K562 (cell line): Measurements from ENCODE around the gene HBEGF. TPM values are rescaled to one million over a fixed set of nuclear protein-coding genes. Genes with fewer than 3 reads are reported as not detected.

Source experiments
- ARID2 ChIP-seq: fragments of 450-650 bp; IDR thresholded peaks from 2 replicates; pipeline ENCODE4 v1.6.1; 2017; ENCODE audit warnings: antibody characterized with exemption, mild to moderate bottlenecking
- ATF7 ChIP-seq: fragments of 450-650 bp; IDR thresholded peaks from 2 replicates; pipeline ENCODE4 v1.7.1; 2014; ENCODE audit warnings: mild to moderate bottlenecking, moderate library complexity
- CCAR2 ChIP-seq: fragments of 200-400 bp; formaldehyde crosslinking; IDR thresholded peaks from 2 replicates; pipeline ENCODE4 v1.6.1; 2017; ENCODE audit warnings: mild to moderate bottlenecking, low read depth, low read length
- HNRNPLL ChIP-seq: fragments of 200-400 bp; formaldehyde crosslinking; IDR thresholded peaks from 2 replicates; pipeline ENCODE4 v1.6.1; 2017; ENCODE audit warnings: low read length, low read depth, mild to moderate bottlenecking; ENCODE audit not compliant: poor library complexity, severe bottlenecking
- LARP7 ChIP-seq: fragments of 450-650 bp; IDR thresholded peaks from 2 replicates; pipeline ENCODE4 v1.6.1; 2016
- NCOA1 ChIP-seq: fragments of 450-650 bp; IDR thresholded peaks from 2 replicates; pipeline ENCODE4 v1.6.1; 2016; ENCODE audit warnings: low read depth
- NR2F6 ChIP-seq: fragments of 450-650 bp; formaldehyde crosslinking; IDR thresholded peaks from 2 replicates; pipeline ENCODE4 v1.4.0; 2020; ENCODE audit warnings: mild to moderate bottlenecking
- PHF20 ChIP-seq: fragments of 450-650 bp; IDR thresholded peaks from 2 replicates; pipeline ENCODE4 v1.6.1; 2018; ENCODE audit not compliant: partially characterized antibody
- PTRF ChIP-seq: fragments of 450-650 bp; IDR thresholded peaks from 2 replicates; pipeline ENCODE4 v1.6.1; 2016; ENCODE audit warnings: mild to moderate bottlenecking, missing genetic modification characterization, missing compliant biosample characterization
- RAD21 ChIP-seq, 2 experiments: fragments of 250-450 bp in 1 of 2; fragments of 450-650 bp in 1 of 2; sonication (Bioruptor Pico) in 1 of 2; formaldehyde crosslinking in 1 of 2; IDR thresholded peaks in 1 of 2; conservative IDR thresholded peaks in 1 of 2; 2 replicates each; pipeline versions ENCODE4 v1.4.0 to v1.8.0; 2020 to 2022; ENCODE audit warnings: mild to moderate bottlenecking in 2 of 2, moderate library complexity in 1 of 2
- RB1 ChIP-seq: fragments of 450-650 bp; IDR thresholded peaks from 2 replicates; pipeline ENCODE4 v1.6.1; 2017; ENCODE audit warnings: low read depth, mild to moderate bottlenecking
- SMC3 ChIP-seq: conservative IDR thresholded peaks from 2 replicates; pipeline ENCODE4 v1.6.1; 2011; ENCODE audit warnings: low read depth, low read length, improper control_type of control experiment; ENCODE audit not compliant: insufficient read depth
- SREBF2 ChIP-seq: sonication (generic); formaldehyde crosslinking; IDR thresholded peaks from 2 replicates; pipeline ENCODE4 v1.4.0; 2020; ENCODE audit warnings: mild to moderate bottlenecking, missing genetic modification reagents
- SRSF1 ChIP-seq: fragments of 200-400 bp; formaldehyde crosslinking; IDR thresholded peaks from 2 replicates; pipeline ENCODE4 v1.6.1; 2017; ENCODE audit warnings: mild to moderate bottlenecking, low read depth, low read length, moderate library complexity
- TEAD4 ChIP-seq, 2 experiments: sonication (generic) in 1 of 2; formaldehyde crosslinking in 1 of 2; IDR thresholded peaks; 2 replicates each; pipeline versions ENCODE4 v1.6.1 to v1.8.0; 2012 to 2022; ENCODE audit warnings: borderline replicate concordance in 1 of 2, inconsistent platforms in 1 of 2, low read length in 1 of 2, mild to moderate bottlenecking in 1 of 2, missing genetic modification reagents in 1 of 2
- TRIM24 ChIP-seq, 2 experiments: fragments of 450-650 bp; IDR thresholded peaks; 2 replicates each; pipeline ENCODE4 v1.6.1; 2016
- ZFX ChIP-seq: sonication (generic); formaldehyde crosslinking; IDR thresholded peaks from 2 replicates; pipeline ENCODE4 v1.8.0; 2022; ENCODE audit warnings: mild to moderate bottlenecking, missing genetic modification reagents, moderate library complexity
- ZNF263 ChIP-seq: sonication (generic); formaldehyde crosslinking; IDR thresholded peaks from 2 replicates; pipeline ENCODE4 v1.8.0; 2022; ENCODE audit warnings: mild to moderate bottlenecking, missing genetic modification reagents, borderline replicate concordance
- ZNF57 ChIP-seq: fragments of 450-650 bp; formaldehyde crosslinking; IDR thresholded peaks from 2 replicates; pipeline ENCODE4 v1.4.0; 2020; ENCODE audit warnings: mild to moderate bottlenecking, moderate library complexity
- polyA plus RNA-seq, 8 experiments: library from polyadenylated mRNA; depleted of rRNA in 4 of 8; stranded (reverse) in 5 of 8; unstranded in 3 of 8; fragments of >200 nt; fragmentation: Nextera tagmentation in 2 of 8; fragmentation: Illumina TruSeq in 1 of 8; extraction: Ambion mirVana in 2 of 8; extraction: Trizol in 1 of 8; gene quantifications; 2 replicates each; pipeline versions ENCODE4 v1.2.1 to v1.2.3, GENCODE V29; 2011 to 2014; ENCODE audit warnings: inconsistent platforms in 1 of 8, missing spikeins in 1 of 8
- total RNA-seq, 7 experiments: library from RNA; depleted of rRNA in 6 of 7; stranded (reverse); fragments of >200 nt in 6 of 7; fragmentation: Illumina TruSeq in 2 of 7; extraction: Trizol in 2 of 7; gene quantifications; 2 replicates each; pipeline versions ENCODE4 v1.2.1 to v1.2.3, GENCODE V29; 2011 to 2021; ENCODE audit warnings: low replicate concordance in 1 of 7
- TF ChIP-seq, protein P1 (sequence below): sonication (generic); formaldehyde crosslinking; IDR thresholded peaks from 2 replicates; pipeline ENCODE4 v1.9.0; 2022; ENCODE audit warnings: mild to moderate bottlenecking, missing genetic modification reagents
- TF ChIP-seq, protein P2 (sequence below): sonication (generic); formaldehyde crosslinking; IDR thresholded peaks from 2 replicates; pipeline ENCODE4 v1.8.0; 2023; ENCODE audit warnings: missing genetic modification reagents, mild to moderate bottlenecking, borderline replicate concordance
- TF ChIP-seq, protein P3 (sequence below): fragments of 450-650 bp; conservative IDR thresholded peaks from 2 replicates; pipeline ENCODE4 v1.6.1; 2016; ENCODE audit warnings: missing genetic modification characterization, low read depth, mild to moderate bottlenecking, missing compliant biosample characterization, moderate library complexity

HBEGF gene
- total and polyA plus RNA-seq, 9 of the 15 experiments (the other 6 are each of a cell fraction or from before 2014, with no cell fraction given) = 0.11 to 1.1 (median 0.60) TPM

DNA sequence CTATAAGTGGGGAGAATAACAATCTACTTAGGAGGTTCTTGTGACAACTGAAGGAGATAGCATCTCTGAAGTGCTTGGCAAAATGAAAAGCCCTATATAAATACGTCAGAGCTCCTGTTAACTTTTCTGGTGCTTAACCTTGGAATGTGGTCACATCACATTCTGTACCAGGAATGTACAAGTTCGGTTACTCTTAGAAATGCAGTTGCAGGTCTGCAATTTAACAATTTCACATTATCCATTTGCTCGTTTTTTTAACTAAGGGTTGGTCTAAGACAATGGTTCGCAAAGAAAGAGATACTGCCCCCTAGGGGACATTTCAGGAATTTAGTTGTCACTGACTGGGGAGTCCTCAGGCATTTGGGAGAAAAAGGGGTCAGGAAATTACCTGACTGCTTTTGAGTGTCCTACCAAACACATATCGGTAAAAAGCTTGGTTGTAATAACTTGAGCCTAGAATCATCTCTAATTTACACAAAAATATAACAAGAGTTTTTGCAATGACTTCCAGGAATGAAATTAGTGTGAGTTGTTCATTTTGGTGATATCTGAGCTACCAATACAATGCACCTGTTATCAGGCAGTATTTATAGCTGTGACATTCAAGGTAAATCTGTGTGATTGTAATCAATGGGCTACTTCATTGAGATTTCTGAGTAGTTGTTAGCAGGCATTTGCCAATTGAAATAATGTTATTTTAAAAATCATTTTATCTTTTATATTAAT, 5.4 kb upstream of the HBEGF start (continued):
- TF ChIP-seq, protein P1, sequence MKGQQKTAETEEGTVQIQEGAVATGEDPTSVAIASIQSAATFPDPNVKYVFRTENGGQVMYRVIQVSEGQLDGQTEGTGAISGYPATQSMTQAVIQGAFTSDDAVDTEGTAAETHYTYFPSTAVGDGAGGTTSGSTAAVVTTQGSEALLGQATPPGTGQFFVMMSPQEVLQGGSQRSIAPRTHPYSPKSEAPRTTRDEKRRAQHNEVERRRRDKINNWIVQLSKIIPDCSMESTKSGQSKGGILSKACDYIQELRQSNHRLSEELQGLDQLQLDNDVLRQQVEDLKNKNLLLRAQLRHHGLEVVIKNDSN (CRISPR knock-in tag) = no peak
- TF ChIP-seq PHF20 = no peak
- no peak for TF ChIP-seq LARP7
- TF ChIP-seq RB1 = peak; percentile 58; the same call in 1 of the 2 replicates
- TF ChIP-seq, protein P2, sequence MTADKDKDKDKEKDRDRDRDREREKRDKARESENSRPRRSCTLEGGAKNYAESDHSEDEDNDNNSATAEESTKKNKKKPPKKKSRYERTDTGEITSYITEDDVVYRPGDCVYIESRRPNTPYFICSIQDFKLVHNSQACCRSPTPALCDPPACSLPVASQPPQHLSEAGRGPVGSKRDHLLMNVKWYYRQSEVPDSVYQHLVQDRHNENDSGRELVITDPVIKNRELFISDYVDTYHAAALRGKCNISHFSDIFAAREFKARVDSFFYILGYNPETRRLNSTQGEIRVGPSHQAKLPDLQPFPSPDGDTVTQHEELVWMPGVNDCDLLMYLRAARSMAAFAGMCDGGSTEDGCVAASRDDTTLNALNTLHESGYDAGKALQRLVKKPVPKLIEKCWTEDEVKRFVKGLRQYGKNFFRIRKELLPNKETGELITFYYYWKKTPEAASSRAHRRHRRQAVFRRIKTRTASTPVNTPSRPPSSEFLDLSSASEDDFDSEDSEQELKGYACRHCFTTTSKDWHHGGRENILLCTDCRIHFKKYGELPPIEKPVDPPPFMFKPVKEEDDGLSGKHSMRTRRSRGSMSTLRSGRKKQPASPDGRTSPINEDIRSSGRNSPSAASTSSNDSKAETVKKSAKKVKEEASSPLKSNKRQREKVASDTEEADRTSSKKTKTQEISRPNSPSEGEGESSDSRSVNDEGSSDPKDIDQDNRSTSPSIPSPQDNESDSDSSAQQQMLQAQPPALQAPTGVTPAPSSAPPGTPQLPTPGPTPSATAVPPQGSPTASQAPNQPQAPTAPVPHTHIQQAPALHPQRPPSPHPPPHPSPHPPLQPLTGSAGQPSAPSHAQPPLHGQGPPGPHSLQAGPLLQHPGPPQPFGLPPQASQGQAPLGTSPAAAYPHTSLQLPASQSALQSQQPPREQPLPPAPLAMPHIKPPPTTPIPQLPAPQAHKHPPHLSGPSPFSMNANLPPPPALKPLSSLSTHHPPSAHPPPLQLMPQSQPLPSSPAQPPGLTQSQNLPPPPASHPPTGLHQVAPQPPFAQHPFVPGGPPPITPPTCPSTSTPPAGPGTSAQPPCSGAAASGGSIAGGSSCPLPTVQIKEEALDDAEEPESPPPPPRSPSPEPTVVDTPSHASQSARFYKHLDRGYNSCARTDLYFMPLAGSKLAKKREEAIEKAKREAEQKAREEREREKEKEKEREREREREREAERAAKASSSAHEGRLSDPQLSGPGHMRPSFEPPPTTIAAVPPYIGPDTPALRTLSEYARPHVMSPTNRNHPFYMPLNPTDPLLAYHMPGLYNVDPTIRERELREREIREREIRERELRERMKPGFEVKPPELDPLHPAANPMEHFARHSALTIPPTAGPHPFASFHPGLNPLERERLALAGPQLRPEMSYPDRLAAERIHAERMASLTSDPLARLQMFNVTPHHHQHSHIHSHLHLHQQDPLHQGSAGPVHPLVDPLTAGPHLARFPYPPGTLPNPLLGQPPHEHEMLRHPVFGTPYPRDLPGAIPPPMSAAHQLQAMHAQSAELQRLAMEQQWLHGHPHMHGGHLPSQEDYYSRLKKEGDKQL = no peak
- TF ChIP-seq ZNF57 = no peak
- TF ChIP-seq ATF7 = 0 out of 2 replicates have a peak, but pooled peaks have one; percentile 13
- no peak for TF ChIP-seq HNRNPLL
- TF ChIP-seq TEAD4 (IDR thresholded peaks at IDR 0.05; ENCODE audit: low read length) = peak; percentile 57
- TF ChIP-seq TEAD4 (CRISPR knock-in tag; IDR thresholded peaks at IDR 0.05; ENCODE audit: borderline replicate concordance) = no peak
- no peak for TF ChIP-seq NCOA1
- TF ChIP-seq PTRF = no peak
- TF ChIP-seq CCAR2 = no peak
- TF ChIP-seq RAD21 (CRISPR knock-in tag; conservative IDR thresholded peaks at IDR 0.05 in 1 of 2, IDR thresholded peaks at IDR 0.05 in 1 of 2) = peak; percentile 77 to 79
- no peak for TF ChIP-seq SREBF2 (CRISPR knock-in tag)
- peak; percentile 30; the same call in 1 of the 2 replicates for TF ChIP-seq ARID2
- TF ChIP-seq TRIM24 (IDR thresholded peaks at IDR 0.05) = no peak
- TF ChIP-seq, protein P3, sequence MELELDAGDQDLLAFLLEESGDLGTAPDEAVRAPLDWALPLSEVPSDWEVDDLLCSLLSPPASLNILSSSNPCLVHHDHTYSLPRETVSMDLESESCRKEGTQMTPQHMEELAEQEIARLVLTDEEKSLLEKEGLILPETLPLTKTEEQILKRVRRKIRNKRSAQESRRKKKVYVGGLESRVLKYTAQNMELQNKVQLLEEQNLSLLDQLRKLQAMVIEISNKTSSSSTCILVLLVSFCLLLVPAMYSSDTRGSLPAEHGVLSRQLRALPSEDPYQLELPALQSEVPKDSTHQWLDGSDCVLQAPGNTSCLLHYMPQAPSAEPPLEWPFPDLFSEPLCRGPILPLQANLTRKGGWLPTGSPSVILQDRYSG (tag) = no peak
- no peak for TF ChIP-seq NR2F6
- no peak for TF ChIP-seq ZNF263
- TF ChIP-seq ZFX = no peak
- no peak for TF ChIP-seq SRSF1
- TF ChIP-seq SMC3 = peak; percentile 53; the same call in 1 of the 2 replicates
